Trophoblast cell (in vitro differentiated cells and primary cell): ENCODE data around the gene ZGPAT.

Source experiments
- DNase-seq, 2 donors: peaks; one replicate each; pipeline ENCODE4 v3.0.0-alpha.2; 2016
- H2AFZ ChIP-seq: 2 replicates; pipeline ENCODE4 v1.6.1; 2013; ENCODE audit warnings: low read length, moderate library complexity, mild to moderate bottlenecking; ENCODE audit not compliant: insufficient read depth, poor library complexity
- H2AK5ac ChIP-seq: 2 replicates; pipeline ENCODE4 v1.6.1; 2013; ENCODE audit warnings: mild to moderate bottlenecking, low read length
- H2BK120ac ChIP-seq: 2 replicates; pipeline ENCODE4 v1.6.1; 2013; ENCODE audit warnings: low read length, mild to moderate bottlenecking, moderate library complexity; ENCODE audit not compliant: insufficient read depth, poor library complexity
- H2BK12ac ChIP-seq: 2 replicates; pipeline ENCODE4 v1.6.1; 2013; ENCODE audit warnings: mild to moderate bottlenecking, low read length, moderate library complexity
- H2BK5ac ChIP-seq: 2 replicates; pipeline ENCODE4 v1.6.1; 2013; ENCODE audit warnings: low read length, low read depth, moderate library complexity, mild to moderate bottlenecking; ENCODE audit not compliant: poor library complexity
- H3K14ac ChIP-seq: 2 replicates; pipeline ENCODE4 v1.6.1; 2013; ENCODE audit warnings: mild to moderate bottlenecking, low read length
- H3K18ac ChIP-seq: 2 replicates; pipeline ENCODE4 v1.6.1; 2013; ENCODE audit warnings: mild to moderate bottlenecking, low read length
- H3K23ac ChIP-seq: 2 replicates; pipeline ENCODE4 v1.6.1; 2013; ENCODE audit warnings: low read length
- H3K27ac ChIP-seq: 2 replicates; pipeline ENCODE4 v1.5.1; 2013; ENCODE audit warnings: low read depth, mild to moderate bottlenecking, inconsistent platforms, low read length, moderate library complexity
- H3K27me3 ChIP-seq: 2 replicates; pipeline ENCODE4 v1.6.1; 2013; ENCODE audit warnings: inconsistent platforms, mild to moderate bottlenecking, low read length, moderate library complexity; ENCODE audit not compliant: insufficient read depth
- H3K36me3 ChIP-seq, 2 experiments: 1 replicate in 1 of 2; 2 replicates in 1 of 2; pipeline ENCODE4 v1.6.1; 2013; ENCODE audit warnings: low read length in 2 of 2, mild to moderate bottlenecking in 2 of 2, moderate library complexity in 1 of 2; ENCODE audit not compliant: insufficient read depth in 2 of 2, control insufficient read depth in 1 of 2
- H3K4ac ChIP-seq: 2 replicates; pipeline ENCODE4 v1.6.1; 2013; ENCODE audit warnings: low read depth, mild to moderate bottlenecking, low read length, moderate library complexity
- H3K4me1 ChIP-seq, 2 experiments: 1 replicate in 1 of 2; 2 replicates in 1 of 2; pipeline ENCODE4 v1.6.1; 2013; ENCODE audit warnings: low read length in 2 of 2, mild to moderate bottlenecking in 2 of 2, moderate library complexity in 1 of 2; ENCODE audit not compliant: insufficient read depth in 2 of 2, control insufficient read depth in 1 of 2
- H3K4me2 ChIP-seq: 2 replicates; pipeline ENCODE4 v1.6.1; 2013; ENCODE audit warnings: inconsistent platforms, mild to moderate bottlenecking, low read length, moderate library complexity
- H3K4me3 ChIP-seq: 2 replicates; pipeline ENCODE4 v1.5.1; 2013; ENCODE audit warnings: mild to moderate bottlenecking, low read depth, low read length, inconsistent platforms
- H3K79me1 ChIP-seq: one replicate; pipeline ENCODE4 v1.6.1; 2013; ENCODE audit warnings: low read length
- H3K79me2 ChIP-seq: 2 replicates; pipeline ENCODE4 v1.6.1; 2013; ENCODE audit warnings: low read length, mild to moderate bottlenecking; ENCODE audit not compliant: control insufficient read depth, insufficient read depth, poor library complexity
- H3K9ac ChIP-seq: 2 replicates; pipeline ENCODE4 v1.6.1; 2013; ENCODE audit warnings: mild to moderate bottlenecking, low read length
- H3K9me3 ChIP-seq: 2 replicates; pipeline ENCODE4 v1.6.1; 2013; ENCODE audit warnings: low read depth, mild to moderate bottlenecking, control low read depth, inconsistent platforms, low read length; ENCODE audit not compliant: insufficient read depth
- H4K12ac ChIP-seq: 2 replicates; pipeline ENCODE4 v1.6.1; 2013; ENCODE audit warnings: low read depth, mild to moderate bottlenecking, low read length, moderate library complexity
- H4K8ac ChIP-seq: 2 replicates; pipeline ENCODE4 v1.6.1; 2013; ENCODE audit warnings: low read depth, mild to moderate bottlenecking, low read length, moderate library complexity
- H4K91ac ChIP-seq: one replicate; pipeline ENCODE4 v1.6.1; 2013; ENCODE audit warnings: low read depth, mild to moderate bottlenecking, low read length, moderate library complexity
- WGBS: extraction: QIAGEN DNeasy Blood & Tissue Kit; methylation state at CpG from one replicate; pipeline ENCODE4 v1.1.7; 2013; ENCODE audit warnings: missing lambda C conversion rate; ENCODE audit not compliant: insufficient read length, insufficient coverage; ENCODE audit errors: extremely low coverage; 5-methylcytosine and 5-hydroxymethylcytosine counted together

ZGPAT gene

DNA sequence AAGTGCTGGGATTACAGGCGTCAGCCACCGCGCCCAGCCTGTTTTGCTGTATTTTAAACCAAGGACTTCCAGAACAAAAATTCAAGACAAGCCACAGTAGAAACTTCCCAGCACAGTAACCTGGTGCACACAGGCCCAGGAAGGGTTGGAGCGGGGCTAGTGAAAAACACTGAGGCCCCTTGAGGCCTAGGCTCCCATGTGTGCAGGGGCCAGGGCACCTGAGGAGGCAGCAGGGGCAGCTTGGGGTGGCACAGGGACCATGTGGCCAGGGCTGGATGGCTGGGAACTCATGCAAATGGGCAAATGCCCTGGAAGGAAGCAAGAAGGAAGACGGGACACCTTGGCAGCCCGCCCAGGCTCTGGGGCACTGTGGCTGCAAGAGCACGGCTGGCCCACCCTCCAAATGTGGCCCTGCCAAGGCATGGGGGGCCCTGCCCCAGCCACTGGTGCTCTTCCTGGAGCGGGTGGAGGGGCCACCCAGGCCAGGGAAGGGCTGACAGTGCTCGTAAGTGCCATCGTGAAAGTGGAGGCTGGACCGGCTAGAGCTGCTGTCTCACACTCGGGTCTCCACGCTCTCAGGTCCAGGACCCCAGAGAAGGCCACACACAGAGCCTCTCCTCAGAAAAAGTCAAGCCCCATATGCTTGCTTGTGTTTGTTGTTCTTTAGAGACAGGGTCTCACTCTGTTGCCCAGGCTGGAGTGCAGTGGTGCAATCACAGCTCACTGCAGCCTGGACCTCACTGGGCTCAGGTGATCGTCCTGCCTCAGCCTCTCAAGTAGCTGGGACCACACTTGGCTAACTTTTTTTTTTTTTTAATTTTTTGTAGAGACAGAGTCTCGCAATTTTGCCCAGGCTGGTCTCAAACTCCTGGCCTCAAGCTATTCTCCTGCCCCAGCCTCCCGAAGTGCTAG, 42.0 kb downstream of the ZGPAT start:
- H4K91ac ChIP-seq: no peak overlapping the region
- no peak overlapping the region for H4K8ac ChIP-seq
- H2AK5ac ChIP-seq: no peak overlapping the region
- no peak overlapping the region for H3K23ac ChIP-seq
- H3K9ac ChIP-seq: no peak overlapping the region
- no peak overlapping the region for H2AFZ ChIP-seq
- H3K9me3 ChIP-seq: peaks cover 5% of the 10 kb centered on the region
- H3K4ac ChIP-seq: no peak overlapping the region
- no peak overlapping the region for H2BK5ac ChIP-seq
- no peak overlapping the region for H3K14ac ChIP-seq
- DNase-seq: no peak
- no peaks in the 10 kb centered on the region for H3K79me2 ChIP-seq
- no peak overlapping the region for H3K27ac ChIP-seq
- H3K27me3 ChIP-seq: no peaks in the 10 kb centered on the region
- H3K79me1 ChIP-seq: no peaks in the 10 kb centered on the region
- no peaks in the 10 kb centered on the region for H3K4me1 ChIP-seq
- no CpG with 5 or more reads among the region's 16 CpGs for WGBS
- no peak overlapping the region for H2BK12ac ChIP-seq
- H3K4me3 ChIP-seq: no peak overlapping the region
- no peak overlapping the region for H2BK120ac ChIP-seq
- H4K12ac ChIP-seq: no peak overlapping the region
- no peak overlapping the region for H3K4me2 ChIP-seq
- H3K36me3 ChIP-seq: peaks cover 16 to 17% of the 10 kb centered on the region in 2 experiments
- no peak overlapping the region for H3K18ac ChIP-seq

DNA sequence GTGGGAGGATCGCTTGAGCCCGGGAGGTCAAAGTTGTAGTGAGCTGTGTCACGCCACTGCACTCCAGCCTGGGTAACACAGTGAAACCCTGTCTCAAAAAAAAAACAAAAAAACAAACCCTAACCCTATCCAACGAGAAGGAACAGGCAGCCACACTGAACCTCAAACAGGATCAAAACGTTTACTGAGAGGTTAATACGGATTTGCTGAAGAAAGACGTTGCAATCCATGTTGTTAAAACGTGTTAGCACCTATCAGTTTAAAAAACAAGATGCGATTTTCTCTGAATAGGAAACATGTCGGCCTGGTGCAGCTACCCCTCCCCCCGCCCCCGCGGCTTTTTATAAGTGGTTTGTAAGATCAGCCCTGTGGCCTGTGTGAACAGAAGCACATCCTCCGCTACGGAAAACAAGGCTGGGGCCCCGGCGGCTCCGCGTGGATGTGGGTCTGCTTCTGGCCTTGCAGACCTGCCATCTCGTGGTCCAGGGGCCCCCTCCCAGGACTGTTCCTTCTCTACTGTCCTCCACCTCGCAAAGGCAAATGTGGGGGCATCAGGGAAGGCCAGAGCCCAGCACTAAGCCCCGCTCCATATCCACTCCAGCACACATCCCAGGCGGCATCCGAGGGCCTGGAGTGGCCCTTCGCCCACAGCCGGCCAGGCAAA, 43.1 kb downstream of the ZGPAT start:
- no peak overlapping the region for H2AK5ac ChIP-seq
- H3K9ac ChIP-seq: no peak overlapping the region
- WGBS: no CpG with 5 or more reads among the region's 26 CpGs
- H3K79me1 ChIP-seq: no peaks in the 10 kb centered on the region
- H4K91ac ChIP-seq: no peak overlapping the region
- H3K4ac ChIP-seq: no peak overlapping the region
- no peak overlapping the region for H3K4me2 ChIP-seq
- peaks cover 7% of the 10 kb centered on the region for H3K9me3 ChIP-seq
- H3K18ac ChIP-seq: no peak overlapping the region
- H4K12ac ChIP-seq: no peak overlapping the region
- H3K23ac ChIP-seq: no peak overlapping the region
- no peak for DNase-seq
- H3K4me3 ChIP-seq: no peak overlapping the region
- H4K8ac ChIP-seq: no peak overlapping the region
- no peak overlapping the region for H2BK12ac ChIP-seq
- H3K14ac ChIP-seq: no peak overlapping the region
- H2BK120ac ChIP-seq: no peak overlapping the region
- H3K4me1 ChIP-seq: no peaks in the 10 kb centered on the region
- H3K79me2 ChIP-seq: no peaks in the 10 kb centered on the region
- H3K27ac ChIP-seq: no peak overlapping the region
- H3K36me3 ChIP-seq: peaks cover 17% of the 10 kb centered on the region in 2 experiments
- no peak overlapping the region for H2AFZ ChIP-seq
- H2BK5ac ChIP-seq: no peak overlapping the region
- H3K27me3 ChIP-seq: no peaks in the 10 kb centered on the region

GRCh38 chr20:63751471-63752271, 43.8 kb downstream of the ZGPAT start:
- H2BK120ac ChIP-seq: no peak overlapping the region
- H3K18ac ChIP-seq: no peak overlapping the region
- H3K27ac ChIP-seq: no peak overlapping the region
- WGBS: no CpG with 5 or more reads among the region's 45 CpGs
- H2AFZ ChIP-seq: no peak overlapping the region
- H3K9ac ChIP-seq: no peak overlapping the region
- H3K4me2 ChIP-seq: no peak overlapping the region
- no peaks in the 10 kb centered on the region for H3K4me1 ChIP-seq
- H3K14ac ChIP-seq: no peak overlapping the region
- no peak overlapping the region for H2BK12ac ChIP-seq
- H3K27me3 ChIP-seq: no peaks in the 10 kb centered on the region
- H3K79me1 ChIP-seq: no peaks in the 10 kb centered on the region
- peaks cover 7% of the 10 kb centered on the region for H3K9me3 ChIP-seq
- H3K4ac ChIP-seq: no peak overlapping the region
- no peak overlapping the region for H2AK5ac ChIP-seq
- H3K23ac ChIP-seq: no peak overlapping the region
- no peak overlapping the region for H4K8ac ChIP-seq
- no peak for DNase-seq
- no peaks in the 10 kb centered on the region for H3K79me2 ChIP-seq
- H3K4me3 ChIP-seq: no peak overlapping the region
- H4K12ac ChIP-seq: no peak overlapping the region
- no peak overlapping the region for H4K91ac ChIP-seq
- no peak overlapping the region for H2BK5ac ChIP-seq
- H3K36me3 ChIP-seq: peaks cover 12 to 13% of the 10 kb centered on the region in 2 experiments

GRCh38 chr20:63752411-63753101, 44.7 kb downstream of the ZGPAT start:
- no peak overlapping the region for H3K23ac ChIP-seq
- H2BK120ac ChIP-seq: no peak overlapping the region
- H3K18ac ChIP-seq: no peak overlapping the region
- H3K14ac ChIP-seq: no peak overlapping the region
- H2BK5ac ChIP-seq: no peak overlapping the region
- H2AK5ac ChIP-seq: no peak overlapping the region
- H3K36me3 ChIP-seq: peaks cover 8 to 10% of the 10 kb centered on the region in 2 experiments
- no peak overlapping the region for H2BK12ac ChIP-seq
- no peaks in the 10 kb centered on the region for H3K79me1 ChIP-seq
- no peak for DNase-seq
- H4K8ac ChIP-seq: no peak overlapping the region
- no CpG with 5 or more reads among the region's 50 CpGs for WGBS
- no peak overlapping the region for H3K27ac ChIP-seq
- H4K12ac ChIP-seq: no peak overlapping the region
- H3K9ac ChIP-seq: no peak overlapping the region
- no peak overlapping the region for H3K4me3 ChIP-seq
- no peaks in the 10 kb centered on the region for H3K27me3 ChIP-seq
- no peak overlapping the region for H2AFZ ChIP-seq
- H3K79me2 ChIP-seq: no peaks in the 10 kb centered on the region
- H3K4me1 ChIP-seq: no peaks in the 10 kb centered on the region
- H3K4me2 ChIP-seq: no peak overlapping the region
- peaks cover 7% of the 10 kb centered on the region for H3K9me3 ChIP-seq
- no peak overlapping the region for H3K4ac ChIP-seq
- no peak overlapping the region for H4K91ac ChIP-seq
